NCI-H2227 (cell line): ENCODE measurements around the gene EHHADH.

Experiments used
- DNase-seq: peaks from one replicate; lab custom pipeline; 2025; ENCODE audit not compliant: unreplicated experiment; lab: John Stamatoyannopoulos, UW

Gene EHHADH

DNA sequence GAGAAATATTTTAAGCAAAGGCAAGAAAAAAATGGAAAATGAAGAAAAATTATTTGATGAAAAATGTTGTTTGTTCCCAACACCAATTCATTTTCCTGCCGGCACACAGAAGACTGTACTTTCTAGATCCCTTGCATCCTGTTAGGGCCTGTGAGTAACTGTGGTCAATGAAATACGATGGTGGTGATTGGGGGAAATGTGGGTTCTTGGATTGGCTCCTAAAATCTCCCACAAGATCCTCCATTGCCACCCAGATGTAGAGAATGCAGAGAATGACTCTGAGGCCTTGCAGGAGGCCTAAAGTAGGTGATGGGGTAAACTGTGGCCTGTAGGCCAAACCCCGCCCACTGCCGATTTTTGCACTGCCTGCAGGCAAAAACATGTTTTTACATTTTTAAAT lies 54.6 kb downstream of the EHHADH start:
- no peak for DNase-seq

GRCh38 chr3:185197068-185197467 lies 56.8 kb downstream of the EHHADH start:
- DNase-seq: no peak

GRCh38 chr3:185195652-185196051 lies 58.2 kb downstream of the EHHADH start:
- DNase-seq: no peak

- no peak for DNase-seq
These were observed 65.0 kb downstream of the EHHADH start for GRCh38 chr3:185188816-185189215.

- no peak for DNase-seq
These were observed 66.5 kb downstream of the EHHADH start for GRCh38 chr3:185187391-185187790.

GRCh38 chr3:185176750-185177359 lies 77.0 kb downstream of the EHHADH start:
- DNase-seq: peak; percentile 48

- peak; percentile 33 for DNase-seq
These were observed 78.4 kb downstream of the EHHADH start for GRCh38 chr3:185175370-185175987.

- DNase-seq: peak; percentile 21
These were observed 81.5 kb downstream of the EHHADH start for GRCh38 chr3:185172086-185173049.

DNA sequence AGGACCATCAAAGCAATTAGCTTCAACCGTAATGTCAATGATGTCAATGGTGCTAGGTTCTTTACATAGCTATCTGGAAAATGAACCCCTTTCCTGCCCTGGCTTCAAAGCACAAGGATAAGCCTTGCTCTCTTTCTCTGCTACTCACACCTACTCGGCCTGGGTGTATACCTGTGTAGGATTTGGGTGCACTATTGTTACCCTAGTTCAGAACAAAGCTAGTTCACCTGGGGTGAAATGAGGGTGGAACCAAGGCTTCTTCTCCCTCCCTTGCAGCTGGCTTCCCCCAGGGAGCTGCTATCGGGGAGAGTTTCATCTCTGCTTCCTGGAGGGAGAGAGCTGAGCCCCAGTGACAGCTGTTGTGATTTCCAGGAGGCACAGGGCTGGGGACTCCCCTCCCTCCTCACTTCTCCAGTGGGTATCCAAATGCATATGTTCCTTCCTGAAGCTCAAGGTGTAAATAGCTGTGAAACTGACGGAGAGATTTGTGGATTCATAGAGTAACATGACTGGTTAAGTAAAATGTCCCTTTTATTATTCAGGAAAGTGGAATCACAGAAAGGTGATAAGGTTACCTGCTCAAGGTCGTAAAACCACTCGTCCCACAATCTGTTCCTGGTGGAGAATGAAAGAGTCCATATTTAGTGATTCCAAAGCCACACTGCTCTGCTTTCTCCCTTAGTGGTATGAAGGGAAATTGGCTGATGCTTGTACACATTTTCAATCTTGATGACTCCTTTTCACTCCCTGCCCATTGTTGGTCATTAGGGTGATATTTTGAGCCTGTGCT lies 89.2 kb downstream of the EHHADH start:
- DNase-seq: no peak

- no peak for DNase-seq
These were observed 91.2 kb downstream of the EHHADH start for GRCh38 chr3:185162634-185163033.

DNA sequence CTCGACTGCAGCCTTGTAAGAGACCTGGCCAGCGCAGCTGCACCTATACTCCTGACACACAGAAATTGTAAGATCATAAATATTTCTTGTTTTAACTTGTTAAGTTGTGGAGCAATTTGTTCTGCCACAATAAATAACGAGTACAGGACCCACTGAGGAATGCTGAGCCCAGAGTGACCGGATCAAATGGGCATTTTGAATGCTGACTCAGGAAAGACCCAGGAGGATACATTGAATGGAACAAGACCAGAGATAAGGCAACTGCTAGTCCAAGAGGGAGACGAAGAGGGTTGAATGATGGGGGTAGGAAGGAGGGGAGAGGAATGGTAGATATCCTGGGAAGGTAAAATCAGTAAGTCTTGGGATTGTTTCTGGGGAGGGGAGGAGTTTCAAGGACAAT lies 92.1 kb downstream of the EHHADH start:
- DNase-seq: no peak

DNA sequence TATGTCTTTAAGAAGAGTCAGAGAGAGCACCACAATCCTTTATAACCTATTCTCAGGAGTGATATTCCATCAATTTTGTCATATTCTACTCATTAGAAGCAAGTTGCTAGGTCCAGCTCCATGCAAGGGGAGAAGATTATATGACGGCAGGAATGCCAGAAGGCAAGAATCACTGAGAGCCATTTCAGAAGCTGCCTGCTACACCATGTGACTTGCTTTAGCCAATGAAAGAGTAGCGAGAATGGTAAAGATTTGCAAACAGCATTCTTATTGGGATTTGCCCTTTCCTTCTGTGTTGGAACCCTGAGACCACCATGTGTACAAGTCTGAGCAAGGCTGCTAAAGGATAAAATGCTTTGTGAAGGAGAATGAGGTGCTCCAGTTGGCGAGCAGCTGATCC lies 96.5 kb downstream of the EHHADH start:
- no peak for DNase-seq

DNA sequence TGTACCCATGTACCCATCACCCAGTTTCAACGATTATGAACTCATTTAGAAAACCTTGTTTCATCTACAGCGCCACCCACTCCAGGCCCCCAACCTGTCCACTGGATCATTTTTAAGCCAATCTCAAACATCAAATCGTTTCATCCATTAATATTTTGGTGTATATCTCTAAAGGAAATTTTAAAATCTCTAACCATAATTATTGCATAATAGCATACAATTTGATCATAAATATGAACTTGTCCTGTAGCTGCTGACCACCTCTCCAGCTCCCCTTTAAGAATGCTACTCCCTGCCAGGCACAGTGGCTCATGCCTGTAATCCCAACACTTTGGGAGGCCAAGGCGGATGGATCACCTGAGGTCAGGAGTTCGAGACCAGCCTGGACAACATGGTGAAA lies 98.2 kb downstream of the EHHADH start:
- no peak for DNase-seq

- peak; percentile 36 for DNase-seq
These were observed 99.8 kb downstream of the EHHADH start for GRCh38 chr3:185153861-185154629.

- peak; percentile 68 for DNase-seq
These were observed 100.6 kb downstream of the EHHADH start for GRCh38 chr3:185153171-185153771.

DNA sequence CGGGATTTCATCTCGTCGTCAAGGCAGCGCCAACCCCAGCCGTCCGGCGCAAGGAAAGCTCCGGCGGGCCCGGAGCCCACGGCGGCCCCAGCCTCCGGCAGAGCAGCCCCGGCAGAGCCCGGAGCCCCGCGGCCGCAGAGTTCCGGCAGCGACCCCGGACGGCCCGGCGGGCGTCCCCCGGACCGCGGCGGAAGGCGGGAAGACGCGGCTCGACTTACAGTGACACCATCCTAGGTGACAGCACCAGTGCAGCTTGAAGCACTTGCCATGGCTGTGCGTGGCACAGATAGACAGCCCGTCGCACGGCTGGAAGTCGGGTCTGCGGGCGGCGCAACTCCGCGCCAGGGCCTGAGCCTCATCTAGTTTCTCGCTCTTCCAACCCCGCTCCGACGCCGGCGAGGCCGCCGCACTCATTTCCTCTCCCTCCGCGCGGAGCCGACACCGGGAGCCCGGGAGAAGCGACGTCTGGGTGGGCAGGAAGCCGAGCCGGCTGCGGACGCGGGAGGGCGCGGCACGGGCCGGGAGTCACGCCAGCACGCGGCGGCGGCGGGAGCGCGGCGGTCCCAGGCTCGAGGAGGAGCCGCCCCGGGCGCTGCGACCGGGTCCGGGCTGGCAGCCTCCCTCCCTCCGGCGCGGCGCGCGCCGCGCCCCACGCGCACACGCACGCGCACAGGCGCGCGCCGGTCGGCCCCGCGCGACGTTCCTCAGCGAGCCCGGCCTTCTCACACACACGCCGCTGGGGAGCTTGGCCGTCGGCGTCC lies 101.3 kb downstream of the EHHADH start, which contains the start of gene C3orf70:
TSS of gene C3orf70 (minus strand) at position 651 of the 761 bp plus-strand sequence. CDS start at position 414, 237 bp downstream.
- peak; percentile 80 for DNase-seq

DNA sequence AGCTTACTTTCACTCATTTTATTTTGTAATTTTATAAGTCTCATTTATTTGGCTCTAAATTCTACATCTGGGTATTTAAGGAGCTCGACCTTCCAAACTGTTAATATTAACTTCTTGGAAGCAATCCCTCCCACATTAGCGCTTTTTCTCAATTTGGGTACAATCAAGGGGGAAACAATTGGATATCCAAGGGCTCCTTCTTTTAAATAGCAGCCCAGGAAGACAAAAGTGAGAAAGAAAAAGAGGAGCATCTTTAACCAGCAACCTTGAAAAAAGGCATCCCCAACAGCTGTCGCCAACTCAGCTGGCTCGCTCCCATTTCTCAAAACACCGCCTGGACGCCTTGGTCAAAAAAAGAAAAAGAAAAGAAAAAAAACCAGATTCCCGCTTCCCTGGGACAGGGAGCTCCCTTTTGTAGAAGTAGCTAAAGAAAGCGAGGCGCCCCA lies 101.9 kb downstream of the EHHADH start:
- no peak for DNase-seq

DNA sequence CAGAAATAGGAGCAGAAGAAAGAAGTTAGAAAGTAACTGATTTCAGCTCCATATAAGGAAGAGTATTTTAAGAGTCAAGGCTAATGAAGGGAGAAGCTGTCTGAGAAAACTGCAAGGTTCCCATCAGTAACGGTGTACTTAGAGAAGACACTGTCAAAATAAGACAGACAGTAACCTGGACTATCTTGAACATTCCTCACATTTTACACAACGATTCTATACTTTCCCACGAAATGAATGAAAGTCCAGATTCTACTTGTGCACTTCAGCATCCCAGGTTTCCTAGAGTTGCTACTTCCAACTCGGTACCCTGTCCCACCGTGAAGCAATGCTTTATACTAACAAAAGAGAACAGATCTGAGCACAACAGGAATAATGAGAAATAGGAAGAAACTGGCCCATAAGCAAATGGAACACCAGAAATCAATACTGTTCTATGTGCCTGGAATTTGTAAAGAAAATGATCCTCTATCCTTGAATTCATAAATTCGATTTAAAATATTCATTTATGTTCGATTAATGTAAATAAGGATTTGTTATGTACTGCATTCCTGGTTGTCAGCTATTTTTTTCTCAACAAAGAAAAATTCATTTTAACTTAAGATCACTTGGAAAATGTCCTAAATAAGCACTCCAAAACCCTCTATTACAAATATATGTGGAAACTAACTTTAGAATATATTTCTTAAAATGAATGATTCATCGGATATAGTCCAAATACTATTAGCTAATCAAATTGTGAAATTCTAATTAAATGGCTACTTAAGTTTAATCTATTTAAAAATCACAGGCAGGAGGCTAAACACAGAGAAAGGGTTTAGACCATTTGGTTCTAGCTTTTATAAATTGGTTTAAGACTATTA lies 102.5 kb downstream of the EHHADH start:
- no peak for DNase-seq
